Pancreas (tissue), 10 donors: ENCODE measurements around the gene HSPA12A. TPM values are rescaled to one million over a fixed set of nuclear protein-coding genes. Genes with fewer than 3 reads are reported as not detected.

Experiments
- ATAC-seq, 4 donors: fragments of 200-7000 bp; cut with Tn5 transposase; one replicate each; pipeline versions ENCODE4 v1.8.0 to v1.9.1; 2020; ENCODE audit warnings: mild to moderate bottlenecking in 4 of 4, moderate library complexity in 4 of 4
- DNase-seq, 6 donors: peaks; one replicate each; pipeline ENCODE4 v3.0.0-alpha.2; 2020
- FAIRE-seq: peaks from 2 replicates; lab custom pipeline; 2012; peaks lifted over from hg19 to GRCh38; lab: Jason Lieb, UNC
- H3K27ac ChIP-seq, 4 donors: fragments of 200-600 bp; sonication (generic); 1 replicate in 3 of 4; 2 replicates in 1 of 4; pipeline versions ENCODE4 v1.5.0 to v1.8.0; 2020
- H3K27me3 ChIP-seq, 4 donors: fragments of 200-600 bp; one replicate each; pipeline ENCODE4 v1.8.0; 2021
- H3K36me3 ChIP-seq, 3 donors: fragments of 200-600 bp; sonication (generic) in 1 of 3; one replicate each; pipeline versions ENCODE4 v1.5.0 to v1.8.0; 2020 to 2021
- H3K4me1 ChIP-seq, 3 donors: fragments of 200-600 bp; one replicate each; pipeline ENCODE4 v1.8.0; 2021
- H3K4me3 ChIP-seq, 4 donors: fragments of 200-600 bp; sonication (generic) in 2 of 4; one replicate each; pipeline versions ENCODE4 v1.5.0 to v1.8.0; 2020 to 2021
- H3K9me3 ChIP-seq, 4 donors: fragments of 200-600 bp; one replicate each; pipeline ENCODE4 v1.8.0; 2021
- WGBS, 2 donors: extraction: QIAGEN DNeasy Blood & Tissue Kit; methylation state at CpG; one replicate each; pipeline ENCODE4 v1.1.7; 2013; 5-methylcytosine and 5-hydroxymethylcytosine counted together
- intact Hi-C, 3 donors: fragments of 100-400 bp; cut with DNase I; formaldehyde crosslinking; loops; one replicate each; pipeline versions ENCODE4 v1.11.1 to v1.14.2; 2022
- polyA plus RNA-seq, 2 donors: library from polyadenylated mRNA; stranded (reverse); fragments of 200-250 nt; gene quantifications; one replicate each; pipeline ENCODE4 v1.2.3, GENCODE V29; 2013
- total RNA-seq, 6 donors: library from RNA; stranded (reverse); fragmentation: NEBNext Ultra II Directional in 4 of 6; extraction: Animal tissue kit (Norgen Biotek cat#: 25700) in 4 of 6; gene quantifications; one replicate each; pipeline versions ENCODE4 v1.2.1 to v1.2.4, GENCODE V29; 2021 to 2023
- TF ChIP-seq, protein P1 (sequence below), 4 donors: fragments of 200-600 bp; sonication (generic) in 3 of 4; IDR thresholded peaks; one replicate each; pipeline versions ENCODE4 v1.5.0 to v1.8.0; 2021; ENCODE audit warnings: antibody characterized with exemption in 4 of 4
- donor health status: healthy with polysubstance abuse.
- donor health status: DM: no; HTN: no; CAD: no; lungs with moderate emphysema.
- donor health status: DM: no; HTN: no; CAD: no.
- donor health status: control.
- donor health status: control.
- donor health status: Bipolar disorder and iron deficiency.
- donor health status: DM: yes; HTN: yes; CAD: no.
- donor health status: DM: no; HTN: no; CAD: no.
- donor health status: DM: no; HTN: no; CAD: no.
- donor health status: DM: yes; HTN: yes; CAD: no.

HSPA12A gene
- total and polyA plus RNA-seq, 8 donors: 2.7 to 8.2 (median 4.0) TPM

- no peaks in the 10 kb centered on the region for H3K27me3 ChIP-seq
- H3K36me3 ChIP-seq: peaks cover 0 to 2% (median 0%) of the 10 kb centered on the region in 3 donors
- no peaks in the 10 kb centered on the region for H3K9me3 ChIP-seq
- no peak overlapping the region for H3K4me3 ChIP-seq
- H3K4me1 ChIP-seq: peaks cover 0 to 8% (median 4%) of the 10 kb centered on the region in 3 donors
- TF ChIP-seq, protein P1, sequence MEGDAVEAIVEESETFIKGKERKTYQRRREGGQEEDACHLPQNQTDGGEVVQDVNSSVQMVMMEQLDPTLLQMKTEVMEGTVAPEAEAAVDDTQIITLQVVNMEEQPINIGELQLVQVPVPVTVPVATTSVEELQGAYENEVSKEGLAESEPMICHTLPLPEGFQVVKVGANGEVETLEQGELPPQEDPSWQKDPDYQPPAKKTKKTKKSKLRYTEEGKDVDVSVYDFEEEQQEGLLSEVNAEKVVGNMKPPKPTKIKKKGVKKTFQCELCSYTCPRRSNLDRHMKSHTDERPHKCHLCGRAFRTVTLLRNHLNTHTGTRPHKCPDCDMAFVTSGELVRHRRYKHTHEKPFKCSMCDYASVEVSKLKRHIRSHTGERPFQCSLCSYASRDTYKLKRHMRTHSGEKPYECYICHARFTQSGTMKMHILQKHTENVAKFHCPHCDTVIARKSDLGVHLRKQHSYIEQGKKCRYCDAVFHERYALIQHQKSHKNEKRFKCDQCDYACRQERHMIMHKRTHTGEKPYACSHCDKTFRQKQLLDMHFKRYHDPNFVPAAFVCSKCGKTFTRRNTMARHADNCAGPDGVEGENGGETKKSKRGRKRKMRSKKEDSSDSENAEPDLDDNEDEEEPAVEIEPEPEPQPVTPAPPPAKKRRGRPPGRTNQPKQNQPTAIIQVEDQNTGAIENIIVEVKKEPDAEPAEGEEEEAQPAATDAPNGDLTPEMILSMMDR (IDR thresholded peaks at IDR 0.05): no peak
- WGBS, 2 donors: 59 to 60% methylated on average over 1 of the region's 1 CpG
- intact Hi-C loops: no loop called here
- no peak for DNase-seq
- peak overlapping the region in 2 of 4 donors; percentile 21 to 35 for H3K27ac ChIP-seq
- FAIRE-seq: no peak
- no peak for ATAC-seq
Observed at GRCh38 chr10:116653885-116654284, 88.5 kb downstream of the HSPA12A start.

GRCh38 chr10:116648903-116649302, 93.5 kb downstream of the HSPA12A start:
- Histone ChIP-seq H3K27ac (peak overlapping the region in 2 of 4 donors; percentile 3 to 23), H3K4me1 (peaks cover 4 to 18% (median 6%) of the 10 kb centered on the region in 3 donors), H3K36me3 (peaks cover 0 to 24% (median 7%) of the 10 kb centered on the region in 3 donors), H3K4me3 (peak overlapping the region in 1 of 4 donors; percentile 8), H3K27me3 (no peaks in the 10 kb centered on the region), H3K9me3 (no peaks in the 10 kb centered on the region)
- ATAC-seq (peak; percentile 14 to 42 (median 20)), FAIRE-seq (no peak), DNase-seq (no peak)
- WGBS, 2 donors: 40 to 43% methylated on average over 8 of the region's 8 CpGs
- intact Hi-C loops: no loop called here
- TF ChIP-seq, protein P1 (IDR thresholded peaks at IDR 0.05): no peak

GRCh38 chr10:116646502-116646901, 95.9 kb downstream of the HSPA12A start:
- intact Hi-C loops: no loop called here
- H3K27me3 ChIP-seq: no peaks in the 10 kb centered on the region
- FAIRE-seq (no peak), ATAC-seq (peak in 3 of 4 donors; percentile 3 to 6 (median 5)), DNase-seq (peak in 3 of 6 donors; percentile 58 to 77 (median 65))
- no peak overlapping the region for H3K4me3 ChIP-seq
- H3K9me3 ChIP-seq: no peaks in the 10 kb centered on the region
- peaks cover 0 to 47% (median 15%) of the 10 kb centered on the region in 3 donors for H3K36me3 ChIP-seq
- H3K27ac ChIP-seq: peak overlapping the region in 2 of 4 donors; percentile 7 to 39
- WGBS, 2 donors: 45 to 56% methylated on average over 5 of the region's 5 CpGs
- TF ChIP-seq, protein P1 (IDR thresholded peaks at IDR 0.05): no peak
- H3K4me1 ChIP-seq: peaks cover 6 to 27% (median 10%) of the 10 kb centered on the region in 3 donors

DNA sequence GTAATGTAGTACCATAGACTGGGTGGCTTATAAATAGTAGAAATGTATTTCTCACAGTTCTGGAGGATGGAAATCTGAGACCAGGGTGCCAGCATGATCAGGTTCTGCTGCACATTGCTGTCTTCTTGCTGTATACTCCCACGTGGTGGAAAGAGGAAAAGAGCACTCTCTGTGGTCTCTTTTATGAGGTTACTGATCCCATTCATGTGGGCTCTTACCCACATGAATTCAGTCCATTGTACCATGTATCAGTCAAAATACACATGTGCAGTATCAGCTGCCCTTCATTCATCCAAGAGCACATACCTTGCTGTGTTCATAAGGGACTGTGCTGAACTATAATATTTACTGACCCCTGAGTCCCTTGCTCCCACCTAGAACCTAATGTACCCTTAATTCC, 104.5 kb downstream of the HSPA12A start:
- no peak for FAIRE-seq
- Histone ChIP-seq H3K4me3 (peak overlapping the region in 3 of 4 donors; percentile 2 to 22 (median 15)), H3K27ac (no peak overlapping the region), H3K27me3 (no peaks in the 10 kb centered on the region), H3K4me1 (peaks cover 0 to 22% (median 0%) of the 10 kb centered on the region in 3 donors), H3K9me3 (no peaks in the 10 kb centered on the region), H3K36me3 (peaks cover 3 to 52% (median 14%) of the 10 kb centered on the region in 3 donors)
- DNase-seq: peak in 1 of 6 donors; percentile 12
- TF ChIP-seq, protein P1 (IDR thresholded peaks at IDR 0.05): no peak
- WGBS, 2 donors: 6 to 18% methylated on average over 1 of the region's 1 CpG
- ATAC-seq: peak in 2 of 4 donors; percentile 1 to 5
- intact Hi-C loops: no loop called here

DNA sequence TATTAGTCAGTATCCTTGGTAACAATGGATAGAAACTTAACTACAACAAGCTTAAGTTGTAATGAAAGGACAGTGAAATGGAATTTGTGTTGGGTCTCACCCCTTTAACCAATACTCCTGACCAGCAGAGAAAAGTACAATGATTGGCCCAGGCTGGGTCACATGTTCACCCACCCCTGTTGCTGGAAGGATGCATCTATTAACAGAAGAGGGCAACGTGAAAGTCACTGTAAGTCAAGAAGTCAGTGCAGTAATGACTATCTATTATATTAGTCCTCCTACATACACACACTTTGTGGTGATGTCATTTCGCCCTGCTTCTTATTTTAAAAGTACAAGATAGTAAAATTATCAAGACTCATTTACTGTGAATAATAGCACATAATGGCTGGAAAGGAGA, 105.4 kb downstream of the HSPA12A start:
- peaks cover 0 to 14% (median 0%) of the 10 kb centered on the region in 3 donors for H3K4me1 ChIP-seq
- no peak for FAIRE-seq
- ATAC-seq: peak in 2 of 4 donors; percentile 5 to 9
- H3K4me3 ChIP-seq: peak overlapping the region in 3 of 4 donors; percentile 1 to 22 (median 15)
- no peaks in the 10 kb centered on the region for H3K27me3 ChIP-seq
- peak in 1 of 6 donors; percentile 19 for DNase-seq
- no peaks in the 10 kb centered on the region for H3K9me3 ChIP-seq
- 19 to 26% methylated on average over 2 of the region's 2 CpGs for WGBS, 2 donors
- H3K27ac ChIP-seq: no peak overlapping the region
- TF ChIP-seq, protein P1 (IDR thresholded peaks at IDR 0.05): no peak
- intact Hi-C loops: no loop called here
- peaks cover 3 to 43% (median 8%) of the 10 kb centered on the region in 3 donors for H3K36me3 ChIP-seq
